ENCODE data around the gene SHISA4.

The SHISA4 gene

GRCh38 chr1:201914456-201915235 lies 25.9 kb downstream of the SHISA4 start:
- no peak overlapping the region for H3K4me3 ChIP-seq (replicated peaks; ENCODE audit: low read depth, low read length)
- peak; percentile 31 for DNase-seq (ENCODE audit: low read depth)
- TF ChIP-seq CTCF (IDR thresholded peaks at IDR 0.05; ENCODE audit: low read length, missing control alignments) = no peak

GRCh38 chr1:201916649-201917249 lies 28.1 kb downstream of the SHISA4 start:
- no peak for TF ChIP-seq CTCF (IDR thresholded peaks at IDR 0.05; ENCODE audit: low read length, missing control alignments)
- DNase-seq (ENCODE audit: low read depth) = peak; percentile 87
- no peak overlapping the region for H3K4me3 ChIP-seq (replicated peaks; ENCODE audit: low read depth, low read length)

- peak; percentile 93 for DNase-seq (ENCODE audit: low read depth)
- H3K4me3 ChIP-seq (replicated peaks; ENCODE audit: low read depth, low read length) = no peak overlapping the region
Observed at GRCh38 chr1:201917362-201918033, 28.8 kb downstream of the SHISA4 start.

GRCh38 chr1:201918343-201918742 lies 29.6 kb downstream of the SHISA4 start:
- DNase-seq (ENCODE audit: low read depth) = no peak
- H3K4me3 ChIP-seq (replicated peaks; ENCODE audit: low read depth, low read length) = no peak overlapping the region

More at GRCh38 chr1:201917362-201918033, 28.8 kb downstream of the SHISA4 start:
- no peak for TF ChIP-seq CTCF (IDR thresholded peaks at IDR 0.05; ENCODE audit: low read length, missing control alignments)

GRCh38 chr1:201921952-201922558 lies 33.4 kb downstream of the SHISA4 start:
- TF ChIP-seq CTCF (IDR thresholded peaks at IDR 0.05; ENCODE audit: low read length, missing control alignments) = no peak
- no peak overlapping the region for H3K4me3 ChIP-seq (replicated peaks; ENCODE audit: low read depth, low read length)
- no peak for DNase-seq (ENCODE audit: low read depth)

More at GRCh38 chr1:201918343-201918742, 29.6 kb downstream of the SHISA4 start:
- no peak for TF ChIP-seq CTCF (IDR thresholded peaks at IDR 0.05; ENCODE audit: low read length, missing control alignments)

GRCh38 chr1:201925301-201925567 lies 36.5 kb downstream of the SHISA4 start:
- no peak overlapping the region for H3K4me3 ChIP-seq (replicated peaks; ENCODE audit: low read depth, low read length)
- no peak for DNase-seq (ENCODE audit: low read depth)
- no peak for TF ChIP-seq CTCF (IDR thresholded peaks at IDR 0.05; ENCODE audit: low read length, missing control alignments)

Measured in fibroblast of pulmonary artery (primary cell).